ENCODE measurements around the gene CHSY1.

Gene CHSY1

GRCh38 chr15:101174152-101174920 lies 77.5 kb downstream of the CHSY1 start:
- TF ChIP-seq Cebpa-rat (IDR thresholded peaks at IDR 0.05): no peak
- Histone ChIP-seq H3K4me1 (peaks cover 81 to 97% (median 87%) of the 10 kb centered on the region in 10 experiments), H3K27me3 (no peaks in the 10 kb centered on the region), H4K20me1 (peaks cover 0 to 20% (median 0%) of the 10 kb centered on the region in 11 experiments; a peak in 2 of 22 replicates), H3K36me3 (peaks cover 14 to 42% (median 34%) of the 10 kb centered on the region in 11 experiments), H3K4me2 (peak overlapping the region; percentile 75 to 94 (median 90)), H3K4me3 (peak overlapping the region in 5 of 10 experiments; percentile 1 to 16 (median 3); a peak in 2 of 20 replicates), H3K27ac (peak overlapping the region; percentile 30 to 89 (median 79); a peak in 21 of 22 replicates), H3K9ac (peak overlapping the region; percentile 27 to 73 (median 62); a peak in 18 of 22 replicates), H3K9me3 (replicated peaks in 1 of 11) (peaks cover 7 to 25% (median 22%) of the 10 kb centered on the region in 11 experiments; a peak in 21 of 22 replicates)

GRCh38 chr15:101173233-101174119 lies 78.4 kb downstream of the CHSY1 start:
- Histone ChIP-seq H3K36me3 (peaks cover 9 to 33% (median 25%) of the 10 kb centered on the region in 11 experiments), H4K20me1 (peaks cover 0 to 19% (median 0%) of the 10 kb centered on the region in 11 experiments; a peak in 2 of 22 replicates), H3K27ac (peak overlapping the region; percentile 30 to 89 (median 79); a peak in 20 of 22 replicates), H3K4me3 (0 out of 20 replicates have a peak overlapping the region, but pooled peaks of 3 of the 10 experiments have one; percentile 2 to 12 (median 6)), H3K4me2 (peak overlapping the region; percentile 75 to 94 (median 90)), H3K27me3 (no peaks in the 10 kb centered on the region), H3K9ac (peak overlapping the region in 10 of 11 experiments; percentile 46 to 73 (median 62); a peak in 17 of 22 replicates), H3K9me3 (replicated peaks in 1 of 11) (peaks cover 4 to 16% (median 13%) of the 10 kb centered on the region in 11 experiments; a peak in 21 of 22 replicates), H3K4me1 (peaks cover 89 to 99% (median 95%) of the 10 kb centered on the region in 10 experiments)
- no peak for TF ChIP-seq Cebpa-rat (IDR thresholded peaks at IDR 0.05)

GRCh38 chr15:101172501-101173071 lies 79.3 kb downstream of the CHSY1 start:
- Histone ChIP-seq H3K4me2 (peak overlapping the region; percentile 75 to 94 (median 90)), H3K4me1 (peaks cover 95 to 100% (median 99%) of the 10 kb centered on the region in 10 experiments), H3K9me3 (replicated peaks in 1 of 11) (peaks cover 0 to 7% (median 4%) of the 10 kb centered on the region in 11 experiments; a peak in 18 of 22 replicates), H3K27me3 (no peaks in the 10 kb centered on the region), H4K20me1 (peaks cover 0 to 19% (median 0%) of the 10 kb centered on the region in 11 experiments; a peak in 2 of 22 replicates), H3K9ac (peak overlapping the region; percentile 8 to 73 (median 40); a peak in 12 of 22 replicates), H3K27ac (peak overlapping the region in 9 of 11 experiments; percentile 65 to 92 (median 83); a peak in 17 of 22 replicates), H3K36me3 (peaks cover under 1 to 24% (median 17%) of the 10 kb centered on the region in 11 experiments; a peak in 20 of 22 replicates), H3K4me3 (peak overlapping the region in 1 of 10 experiments; percentile 13; a peak in 2 of 20 replicates)
- no peak for TF ChIP-seq Cebpa-rat (IDR thresholded peaks at IDR 0.05)

- peak overlapping the region in 4 of 11 experiments; percentile 12 to 36 (median 16); a peak in 3 of 22 replicates for H3K9ac ChIP-seq
- H3K9me3 ChIP-seq (replicated peaks in 1 of 11): peaks cover 0 to 1% (median 0%) of the 10 kb centered on the region in 11 experiments; a peak in 6 of 22 replicates
- H3K4me2 ChIP-seq: peak overlapping the region; percentile 75 to 94 (median 90)
- TF ChIP-seq Cebpa-rat (IDR thresholded peaks at IDR 0.05): no peak
- H3K4me1 ChIP-seq: peaks cover 95 to 100% (median 99%) of the 10 kb centered on the region in 10 experiments
- no peak overlapping the region for H3K4me3 ChIP-seq
- peaks cover 0 to 19% (median 0%) of the 10 kb centered on the region in 11 experiments; a peak in 2 of 22 replicates for H4K20me1 ChIP-seq
- H3K36me3 ChIP-seq: peaks cover 0 to 18% (median 12%) of the 10 kb centered on the region in 11 experiments; a peak in 12 of 22 replicates
- H3K27me3 ChIP-seq: no peaks in the 10 kb centered on the region
- H3K27ac ChIP-seq: peak overlapping the region in 10 of 11 experiments; percentile 14 to 94 (median 74); a peak in 13 of 22 replicates
Observed at GRCh38 chr15:101171954-101172353, 79.9 kb downstream of the CHSY1 start.

- Histone ChIP-seq H3K9me3 (replicated peaks in 1 of 11) (peaks cover 10 to 12% (median 11%) of the 10 kb centered on the region in 11 experiments), H3K4me2 (peak overlapping the region; percentile 75 to 94 (median 90)), H4K20me1 (peaks cover 0 to 19% (median 0%) of the 10 kb centered on the region in 11 experiments; a peak in 2 of 22 replicates), H3K4me3 (no peak overlapping the region), H3K9ac (peak overlapping the region in 2 of 11 experiments; percentile 41 to 80; a peak in 2 of 22 replicates), H3K36me3 (peaks cover 0 to 16% (median 11%) of the 10 kb centered on the region in 11 experiments; a peak in 14 of 22 replicates), H3K27ac (peak overlapping the region in 10 of 11 experiments; percentile 44 to 94 (median 88); a peak in 12 of 22 replicates), H3K27me3 (no peaks in the 10 kb centered on the region), H3K4me1 (peaks cover 89 to 95% (median 94%) of the 10 kb centered on the region in 10 experiments)
- TF ChIP-seq Cebpa-rat (IDR thresholded peaks at IDR 0.05): no peak
Observed at GRCh38 chr15:101170568-101171350, 81.1 kb downstream of the CHSY1 start.

GRCh38 chr15:101169495-101170071 lies 82.3 kb downstream of the CHSY1 start:
- peaks cover 0 to 15% (median 0%) of the 10 kb centered on the region in 11 experiments; a peak in 2 of 22 replicates for H4K20me1 ChIP-seq
- H3K4me2 ChIP-seq: peak overlapping the region; percentile 75 to 94 (median 90)
- H3K9me3 ChIP-seq (replicated peaks in 1 of 11): peaks cover 22 to 24% (median 23%) of the 10 kb centered on the region in 11 experiments
- H3K9ac ChIP-seq: peak overlapping the region in 10 of 11 experiments; percentile 15 to 87 (median 76); a peak in 14 of 22 replicates
- peaks cover under 1 to 16% (median 9%) of the 10 kb centered on the region in 11 experiments; a peak in 14 of 22 replicates for H3K36me3 ChIP-seq
- H3K27me3 ChIP-seq: no peaks in the 10 kb centered on the region
- H3K27ac ChIP-seq: peak overlapping the region; percentile 60 to 96 (median 90); a peak in 21 of 22 replicates
- H3K4me1 ChIP-seq: peaks cover 80 to 83% (median 83%) of the 10 kb centered on the region in 10 experiments
- no peak for TF ChIP-seq Cebpa-rat (IDR thresholded peaks at IDR 0.05)
- 0 out of 20 replicates have a peak overlapping the region, but pooled peaks of 1 of the 10 experiments have one; percentile 49 for H3K4me3 ChIP-seq

All from BLaER1 treated with 17β-estradiol and CSF1 and Interleukin-3, amounts not matched to agents 10 nM and 100 nM (cell line).